GM19438 (cell line): ENCODE data around the gene LRMDA.

Source experiments
- ATAC-seq: cut with Tn5 transposase; IDR thresholded peaks from one replicate; pipeline ENCODE4 v1.9.1; 2021; ENCODE audit warnings: low read depth; ENCODE audit not compliant: unreplicated experiment

Gene LRMDA

DNA sequence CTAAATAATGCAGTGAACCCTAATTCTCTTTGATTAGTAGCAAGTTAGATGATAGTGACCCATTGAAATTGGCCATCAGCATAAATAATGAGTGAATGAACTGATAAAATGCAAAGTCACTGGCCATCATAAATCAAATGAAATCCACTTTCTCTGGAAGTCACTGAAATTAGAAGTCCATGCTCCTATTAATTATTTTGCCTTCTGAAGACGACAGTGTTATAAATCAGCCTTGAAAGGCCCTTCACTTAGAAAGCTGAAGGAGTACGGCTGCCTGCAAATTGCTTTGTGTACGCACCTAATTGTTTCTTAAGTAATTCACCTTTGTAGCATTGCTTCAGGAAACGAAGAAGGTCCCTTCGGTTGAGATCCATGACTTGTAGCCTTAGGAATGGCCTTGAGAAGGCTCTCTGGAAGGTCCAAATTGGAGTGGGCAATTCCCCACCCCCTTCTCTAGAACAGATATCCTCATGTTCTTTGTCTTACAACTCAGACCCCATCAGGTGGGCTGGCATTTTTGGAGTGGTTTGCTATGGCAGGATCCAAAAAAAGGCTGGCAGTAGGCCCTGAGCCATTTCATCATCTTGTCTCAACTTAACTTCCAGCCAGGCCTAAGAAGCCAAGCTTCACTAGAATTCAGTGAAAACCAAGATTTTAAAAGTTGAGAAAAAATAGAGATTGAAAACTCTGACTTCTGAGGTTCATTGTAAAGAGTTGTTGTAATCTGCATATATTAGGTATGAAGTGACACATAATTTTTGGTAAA, 420.3 kb downstream of the LRMDA start:
- no peak for ATAC-seq

GRCh38 chr10:75852851-75853484, 421.5 kb downstream of the LRMDA start:
- no peak for ATAC-seq

- ATAC-seq, result no peak
Observed at GRCh38 chr10:75857269-75857846, 425.9 kb downstream of the LRMDA start.

DNA sequence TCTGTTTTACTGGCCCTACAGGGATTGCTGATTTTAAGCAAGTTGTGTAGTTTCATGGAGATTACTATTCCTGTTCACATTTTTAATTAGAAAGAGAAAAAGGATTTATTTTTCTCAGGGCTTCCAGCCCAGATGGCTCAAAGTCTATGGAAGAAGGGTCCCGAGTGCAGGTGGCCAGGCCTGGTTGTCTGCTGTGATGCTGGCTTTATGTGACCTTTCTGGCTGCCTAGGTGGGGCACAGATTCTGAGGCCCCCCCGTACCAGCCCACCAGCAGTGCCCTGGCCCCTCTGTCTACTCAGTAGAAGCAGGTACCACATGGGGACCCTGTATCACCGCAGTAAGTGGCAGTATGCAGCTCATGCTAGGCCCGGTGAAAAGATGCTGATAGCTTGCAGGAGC, 426.5 kb downstream of the LRMDA start:
- ATAC-seq, result no peak

DNA sequence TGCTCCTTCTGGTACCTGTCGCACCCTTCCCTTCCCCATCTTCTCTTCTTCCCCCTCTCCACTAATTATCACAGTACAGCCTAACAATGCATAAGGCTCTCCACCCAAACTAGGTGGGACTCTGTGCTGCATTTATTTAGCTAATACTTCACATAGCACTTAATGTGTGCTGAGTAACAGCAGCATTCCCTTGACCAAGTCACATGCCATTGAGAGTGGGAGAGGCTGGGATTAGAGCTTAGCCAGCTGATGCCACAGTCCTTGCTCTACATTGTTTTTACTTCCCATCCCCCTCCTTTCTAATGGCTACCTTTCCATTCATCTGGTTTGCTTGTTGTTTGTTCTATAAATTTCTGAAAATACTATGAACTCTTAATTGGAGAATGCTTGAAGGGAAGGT, 426.9 kb downstream of the LRMDA start:
- no peak for ATAC-seq

DNA sequence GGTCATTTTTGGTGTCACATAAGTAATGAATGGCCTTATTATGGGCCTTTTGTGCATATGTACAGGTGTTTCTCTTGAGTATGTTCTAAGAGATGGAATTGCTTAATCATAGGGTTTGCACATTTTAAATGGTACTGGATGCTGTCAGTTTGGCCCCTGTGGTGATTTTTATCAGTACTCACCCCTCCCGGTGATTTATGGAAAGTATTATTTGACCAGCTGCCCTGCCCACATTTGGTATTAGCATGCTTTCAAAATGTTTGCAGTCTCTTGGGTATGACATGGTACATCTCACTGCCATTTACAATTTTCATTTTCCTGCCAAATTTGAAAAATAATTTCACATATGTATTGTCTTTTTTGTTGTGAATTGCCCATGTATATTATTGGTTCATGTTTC, 427.7 kb downstream of the LRMDA start:
- no peak for ATAC-seq

DNA sequence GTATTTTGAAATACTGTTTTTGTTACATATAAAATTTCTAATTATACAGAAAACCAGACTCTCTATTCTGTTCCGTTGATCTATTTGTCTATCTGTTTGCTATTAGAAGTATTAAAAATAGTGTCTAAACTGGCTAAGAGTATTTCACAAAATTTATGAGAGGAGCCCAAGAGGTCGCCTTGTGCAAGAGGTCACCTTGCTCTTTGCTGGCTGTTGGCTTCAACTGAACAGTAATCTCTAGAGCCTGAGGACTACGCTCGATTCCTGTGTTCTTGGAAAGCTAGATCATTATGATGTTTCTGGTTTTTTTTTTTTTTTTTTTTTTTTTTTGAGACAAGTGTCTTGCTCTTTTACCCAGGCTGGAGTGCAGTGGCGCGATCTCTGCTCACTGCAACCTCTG, 428.6 kb downstream of the LRMDA start:
- no peak for ATAC-seq

DNA sequence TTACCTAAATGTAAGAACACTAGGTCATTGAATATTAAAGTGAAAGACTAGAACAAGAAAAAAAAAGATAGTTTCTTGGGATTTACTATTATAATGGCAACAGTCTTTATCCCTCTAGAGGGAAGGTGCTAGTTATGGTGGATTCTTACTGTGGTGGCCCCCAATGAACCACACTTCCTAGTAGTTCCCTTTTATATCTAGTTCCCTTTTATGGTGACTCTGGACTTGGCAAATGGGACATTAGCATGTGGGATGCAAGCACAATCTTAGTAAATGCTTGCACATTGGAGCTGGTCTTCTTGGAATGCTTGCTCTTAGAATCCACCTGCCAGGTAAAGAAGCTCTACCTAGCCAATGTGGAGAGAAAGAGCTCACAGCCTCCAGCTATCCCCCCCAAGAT, 430.2 kb downstream of the LRMDA start:
- no peak for ATAC-seq

DNA sequence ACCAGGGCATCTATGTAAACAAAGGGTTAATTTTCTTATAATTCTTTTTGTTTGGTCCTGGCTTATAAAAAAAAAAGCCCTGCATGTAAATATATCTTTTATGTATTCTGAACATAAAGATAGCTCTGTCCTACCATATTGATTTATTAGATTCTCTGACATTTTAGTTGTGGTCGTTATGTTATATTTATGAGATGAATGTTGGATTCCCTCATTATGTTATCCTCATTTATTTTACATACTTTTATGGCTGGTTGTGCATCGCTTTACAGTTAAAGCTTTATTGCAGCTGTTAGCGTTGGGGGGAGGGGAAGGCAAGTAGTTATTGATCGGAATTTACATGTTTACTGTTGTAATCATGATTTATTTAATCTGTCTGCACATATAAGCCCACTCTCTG, 431.5 kb downstream of the LRMDA start:
- no peak for ATAC-seq

GRCh38 chr10:75864717-75865116, 433.3 kb downstream of the LRMDA start:
- no peak for ATAC-seq

GRCh38 chr10:75865413-75866299, 434.2 kb downstream of the LRMDA start:
- ATAC-seq, result no peak

- no peak for ATAC-seq
Observed at GRCh38 chr10:75866300-75866625, 434.8 kb downstream of the LRMDA start.

GRCh38 chr10:75866731-75867130, 435.3 kb downstream of the LRMDA start:
- ATAC-seq, result no peak

DNA sequence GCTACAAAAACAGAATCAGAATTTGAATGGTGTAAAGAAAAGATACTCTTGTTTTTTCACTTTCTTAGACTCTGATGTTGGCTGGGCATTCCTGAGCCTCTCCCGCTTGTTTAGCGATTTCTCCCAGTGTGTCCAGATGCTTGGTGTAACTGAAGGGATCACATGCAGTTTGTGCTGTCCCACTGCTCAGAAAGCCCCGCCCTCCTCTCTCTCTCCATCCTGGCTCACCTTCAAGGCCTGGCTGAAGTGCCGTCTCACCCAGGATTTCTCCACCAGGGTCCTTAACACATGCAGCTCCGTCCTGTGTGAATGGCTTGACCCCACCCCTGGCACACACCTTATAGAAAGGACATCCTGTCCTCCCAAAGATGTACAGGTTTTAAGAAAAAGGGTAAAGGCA, 437.1 kb downstream of the LRMDA start:
- no peak for ATAC-seq

DNA sequence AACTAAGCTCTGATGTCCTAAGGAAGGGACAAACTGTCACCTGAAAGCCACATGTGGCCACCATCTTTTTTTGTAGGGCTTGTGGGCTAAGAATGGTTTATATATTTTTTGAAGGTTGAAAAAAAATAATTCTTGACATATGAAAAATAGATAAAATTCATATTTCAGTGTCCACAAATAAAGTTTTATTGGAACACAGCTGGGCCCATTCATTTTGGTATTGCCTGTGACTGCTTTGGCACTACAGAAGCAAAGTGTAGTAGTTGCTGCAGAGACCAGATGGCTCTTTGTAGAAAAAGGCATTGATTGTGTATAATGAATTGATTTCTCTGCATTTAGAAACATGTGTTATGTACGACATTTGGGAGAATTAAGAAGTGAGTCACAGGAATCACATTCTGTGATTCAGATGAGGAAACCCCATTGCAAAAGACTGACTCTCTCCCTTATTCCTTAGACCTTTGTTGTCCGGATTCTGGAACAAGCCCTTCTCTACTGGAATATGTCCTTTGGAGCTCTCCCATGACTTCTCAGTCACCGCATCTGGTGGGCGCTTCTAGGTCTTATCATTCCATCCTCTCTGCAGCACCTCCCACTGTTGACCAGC, 438.7 kb downstream of the LRMDA start:
- ATAC-seq, result no peak

- ATAC-seq, result no peak
Observed at GRCh38 chr10:75875740-75876139, 444.3 kb downstream of the LRMDA start.

GRCh38 chr10:75876710-75877109, 445.3 kb downstream of the LRMDA start:
- ATAC-seq, result no peak

- ATAC-seq, result no peak
Observed at GRCh38 chr10:75877877-75878276, 446.5 kb downstream of the LRMDA start.

- no peak for ATAC-seq
Observed at GRCh38 chr10:75878586-75878985, 447.2 kb downstream of the LRMDA start.

- ATAC-seq, result no peak
Observed at GRCh38 chr10:75880031-75880775, 448.8 kb downstream of the LRMDA start.
